HCT116 (cell line): ENCODE results near the gene WDR62. TPM values are rescaled to one million over a fixed set of nuclear protein-coding genes. Genes with fewer than 3 reads are reported as not detected.

Experiments
- ATAC-seq: fragments of 200-7000 bp; cut with Tn5 transposase; 2 replicates; pipeline ENCODE4 v1.9.1; 2020; ENCODE audit warnings: mild to moderate bottlenecking, moderate library complexity
- BruUV-seq: library from RNA; stranded (reverse); fragments of 400-500 nt; replicated peaks from 2 replicates; lab custom pipeline; 2021; lab: Mats Ljungman, UMichigan
- CTCF ChIA-PET: fragments of 300-600 bp; sonication (Branson Sonifier 250); formaldehyde crosslinking; loops from one replicate; lab custom pipeline; 2021; ENCODE audit warnings: antibody characterized with exemption; lab: Charles Lee
- POLR2A ChIA-PET: fragments of 300-600, 350-600 bp; sonication (Branson Sonifier 250); formaldehyde crosslinking; loops from one replicate; lab custom pipeline; 2021; ENCODE audit warnings: antibody characterized with exemption; lab: Charles Lee
- RAD21 ChIA-PET, 2 experiments: fragments of 300-600 bp; sonication (Branson Sonifier 250); formaldehyde crosslinking; loops; one replicate each; lab custom pipeline; 2023; ENCODE audit warnings: low total read pairs in 2 of 2; ENCODE audit not compliant: uncharacterized antibody in 2 of 2, unreplicated experiment in 2 of 2, low non-redundant PET in 1 of 2; lab: Charles Lee
- DNase-seq: peaks from one replicate; pipeline ENCODE4 v3.0.0-alpha.2; 2010; ENCODE audit warnings: low read depth, low spot score
- H2AFZ ChIP-seq: fragments of 200-600 bp; shearing (Covaris generic), sonication (generic); 2 replicates; pipeline ENCODE4 v1.6.1; 2017; ENCODE audit warnings: low read depth, mixed run types, mixed read lengths, antibody characterized with exemption, low read length; ENCODE audit not compliant: poor library complexity, severe bottlenecking
- H3K27ac ChIP-seq: 2 replicates; pipeline ENCODE4 v1.5.1; 2012; ENCODE audit warnings: low read depth, low read length
- H3K27me3 ChIP-seq: fragments of 200-600 bp; sonication (generic); 2 replicates; pipeline ENCODE4 v1.6.1; 2016; ENCODE audit warnings: mixed run types, low read length, mixed read lengths; ENCODE audit not compliant: insufficient read depth
- H3K36me3 ChIP-seq, 2 experiments: fragments of 200-500 bp in 1 of 2; fragments of 200-600 bp in 1 of 2; sonication (Bioruptor generic) in 1 of 2; sonication (generic) in 1 of 2; 2 replicates each; pipeline versions ENCODE4 v1.5.1 to v1.6.1; 2014 to 2016; ENCODE audit warnings: low read length in 2 of 2, inconsistent platforms in 1 of 2, mixed read lengths in 1 of 2, mixed run types in 1 of 2; ENCODE audit not compliant: insufficient read depth in 2 of 2, control insufficient read depth in 1 of 2
- H3K4me1 ChIP-seq, 2 experiments: fragments of 200-600 bp in 1 of 2; sonication (generic) in 1 of 2; 2 replicates each; pipeline versions ENCODE4 v1.5.1 to v1.6.1; 2012 to 2017; ENCODE audit warnings: low read length in 2 of 2, inconsistent platforms in 1 of 2, mild to moderate bottlenecking in 1 of 2, mixed read lengths in 1 of 2, mixed run types in 1 of 2, moderate library complexity in 1 of 2; ENCODE audit not compliant: insufficient read depth in 2 of 2, control insufficient read depth in 1 of 2
- H3K4me2 ChIP-seq: fragments of 200-600 bp; sonication (generic); 2 replicates; pipeline ENCODE4 v1.6.1; 2017; ENCODE audit warnings: mixed run types, low read length, mixed read lengths
- H3K4me3 ChIP-seq, 2 experiments: fragments of 200-600 bp in 1 of 2; sonication (generic) in 1 of 2; replicated peaks in 1 of 2; 2 replicates each; pipeline ENCODE4 v1.5.1; 2011 to 2016; ENCODE audit warnings: low read length in 2 of 2, control low read depth in 1 of 2, low read depth in 1 of 2, mild to moderate bottlenecking in 1 of 2, mixed read lengths in 1 of 2, mixed run types in 1 of 2
- H3K79me2 ChIP-seq: fragments of 200-600 bp; sonication (generic); 2 replicates; pipeline ENCODE4 v1.6.1; 2017; ENCODE audit warnings: mild to moderate bottlenecking, mixed run types, low read length, moderate library complexity, mixed read lengths; ENCODE audit not compliant: insufficient read depth
- H3K9ac ChIP-seq: fragments of 200-600 bp; sonication (generic); 2 replicates; pipeline ENCODE4 v1.6.1; 2016; ENCODE audit warnings: low read length, mixed read lengths
- H3K9me2 ChIP-seq: fragments of 200-600 bp; sonication (generic), shearing (Covaris generic); 2 replicates; pipeline ENCODE4 v1.6.1; 2017; ENCODE audit warnings: mixed run types, mild to moderate bottlenecking, moderate library complexity; ENCODE audit not compliant: insufficient read depth
- H3K9me3 ChIP-seq, 2 experiments: fragments of 200-500 bp in 1 of 2; fragments of 200-600 bp in 1 of 2; sonication (Bioruptor generic) in 1 of 2; sonication (generic) in 1 of 2; 2 replicates each; pipeline ENCODE4 v1.6.1; 2014 to 2017; ENCODE audit warnings: low read length in 2 of 2, mixed read lengths in 2 of 2, inconsistent platforms in 1 of 2, low read depth in 1 of 2, mild to moderate bottlenecking in 1 of 2, mixed run types in 1 of 2, moderate library complexity in 1 of 2; ENCODE audit not compliant: control insufficient read depth in 1 of 2, insufficient read depth in 1 of 2
- H4K20me1 ChIP-seq: fragments of 200-600 bp; sonication (generic), shearing (Covaris generic); 2 replicates; pipeline ENCODE4 v1.6.1; 2017; ENCODE audit warnings: mixed run types, mild to moderate bottlenecking, moderate library complexity; ENCODE audit not compliant: insufficient read depth
- CEBPB ChIP-seq: IDR thresholded peaks from 2 replicates; pipeline ENCODE4 v1.6.1; 2012; ENCODE audit warnings: low read depth
- EGR1 ChIP-seq: IDR thresholded peaks from 2 replicates; pipeline ENCODE4 v1.6.1; 2012; ENCODE audit warnings: low read depth
- ELF1 ChIP-seq: IDR thresholded peaks from 2 replicates; pipeline ENCODE4 v1.6.1; 2012; ENCODE audit warnings: low read depth, borderline replicate concordance
- EZH2 ChIP-seq: fragments of 200-600 bp; sonication (generic); IDR thresholded peaks from 2 replicates; pipeline ENCODE4 v1.6.1; 2017; ENCODE audit warnings: antibody characterized with exemption, mixed run types
- FOSL1 ChIP-seq: IDR thresholded peaks from 2 replicates; pipeline ENCODE4 v1.6.1; 2012; ENCODE audit warnings: low read depth
- RAD21 ChIP-seq: IDR thresholded peaks from 2 replicates; pipeline ENCODE4 v1.6.1; 2012; ENCODE audit warnings: low read depth, mild to moderate bottlenecking
- SIN3A ChIP-seq: IDR thresholded peaks from 2 replicates; pipeline ENCODE4 v1.6.1; 2012; ENCODE audit warnings: low read depth
- SP1 ChIP-seq: IDR thresholded peaks from 2 replicates; pipeline ENCODE4 v1.6.1; 2012; ENCODE audit warnings: low read depth
- SRF ChIP-seq: IDR thresholded peaks from 2 replicates; pipeline ENCODE4 v1.6.1; 2012; ENCODE audit warnings: low read depth
- ZBTB33 ChIP-seq: IDR thresholded peaks from 2 replicates; pipeline ENCODE4 v1.6.1; 2011; ENCODE audit warnings: mild to moderate bottlenecking, low read length, moderate library complexity; ENCODE audit not compliant: insufficient replicate concordance; ENCODE audit errors: extremely low read depth
- ZFX ChIP-seq: fragments of 450-650 bp; IDR thresholded peaks from 2 replicates; pipeline ENCODE4 v1.6.1; 2017
- ZNF274 ChIP-seq: fragments of 200-500 bp; sonication (Bioruptor generic); IDR thresholded peaks from 2 replicates; pipeline ENCODE4 v1.6.1; 2014; ENCODE audit warnings: mild to moderate bottlenecking, low read depth, low read length, inconsistent platforms
- intact Hi-C: fragments of 100-400 bp; cut with micrococcal nuclease; formaldehyde crosslinking; loops from 2 replicates; pipeline ENCODE4 v1.10.0; 2022
- total RNA-seq: library from RNA; stranded (reverse); gene quantifications from one replicate; pipeline ENCODE4 v1.2.1, GENCODE V29; 2021; ENCODE audit not compliant: unreplicated experiment
- TF ChIP-seq, protein P1 (sequence below): IDR thresholded peaks from 2 replicates; pipeline ENCODE4 v1.6.1; 2012; ENCODE audit warnings: low read depth
- TF ChIP-seq, protein P2 (sequence below): IDR thresholded peaks from 2 replicates; pipeline ENCODE4 v1.6.1; 2012
- TF ChIP-seq, protein P3 (sequence below): IDR thresholded peaks from 2 replicates; pipeline ENCODE4 v1.6.1; 2012
- TF ChIP-seq, protein P4 (sequence below), 3 experiments: fragments of 200-600 bp in 1 of 3; sonication (generic) in 1 of 3; IDR thresholded peaks in 2 of 3; conservative IDR thresholded peaks in 1 of 3; 2 replicates each; pipeline ENCODE4 v1.5.1; 2012 to 2017; ENCODE audit warnings: low read depth in 2 of 3, low read length in 2 of 3, antibody characterized with exemption in 1 of 3, borderline replicate concordance in 1 of 3, control low read depth in 1 of 3, mild to moderate bottlenecking in 1 of 3, mixed read lengths in 1 of 3, mixed run types in 1 of 3, moderate library complexity in 1 of 3; ENCODE audit not compliant: insufficient read depth in 1 of 3

Gene WDR62
- total RNA-seq, 1 experiment from 2014 or later: 17.0 TPM

- Histone ChIP-seq H3K4me1 (peaks cover 0 to 8% of the 10 kb centered on the region in 2 experiments; a peak in 1 of 4 replicates), H3K9me3 (no peaks in the 10 kb centered on the region), H3K79me2 (no peaks in the 10 kb centered on the region), H3K4me2 (no peak overlapping the region), H4K20me1 (no peaks in the 10 kb centered on the region), H3K36me3 (peaks cover 5 to 12% of the 10 kb centered on the region in 2 experiments), H3K27me3 (no peaks in the 10 kb centered on the region), H2AFZ (no peak overlapping the region), H3K27ac (no peak overlapping the region), H3K9me2 (no peaks in the 10 kb centered on the region), H3K4me3 (no peak overlapping the region), H3K9ac (no peak overlapping the region)
- TF ChIP-seq FOSL1 (no peak), ZNF274 (no peak), SRF (no peak), RAD21 (no peak), SIN3A (no peak), ELF1 (no peak), CEBPB (no peak), ZFX (no peak), EZH2 (no peak), ZBTB33 (no peak), EGR1 (no peak), SP1 (no peak)
- TF ChIP-seq, protein P1, sequence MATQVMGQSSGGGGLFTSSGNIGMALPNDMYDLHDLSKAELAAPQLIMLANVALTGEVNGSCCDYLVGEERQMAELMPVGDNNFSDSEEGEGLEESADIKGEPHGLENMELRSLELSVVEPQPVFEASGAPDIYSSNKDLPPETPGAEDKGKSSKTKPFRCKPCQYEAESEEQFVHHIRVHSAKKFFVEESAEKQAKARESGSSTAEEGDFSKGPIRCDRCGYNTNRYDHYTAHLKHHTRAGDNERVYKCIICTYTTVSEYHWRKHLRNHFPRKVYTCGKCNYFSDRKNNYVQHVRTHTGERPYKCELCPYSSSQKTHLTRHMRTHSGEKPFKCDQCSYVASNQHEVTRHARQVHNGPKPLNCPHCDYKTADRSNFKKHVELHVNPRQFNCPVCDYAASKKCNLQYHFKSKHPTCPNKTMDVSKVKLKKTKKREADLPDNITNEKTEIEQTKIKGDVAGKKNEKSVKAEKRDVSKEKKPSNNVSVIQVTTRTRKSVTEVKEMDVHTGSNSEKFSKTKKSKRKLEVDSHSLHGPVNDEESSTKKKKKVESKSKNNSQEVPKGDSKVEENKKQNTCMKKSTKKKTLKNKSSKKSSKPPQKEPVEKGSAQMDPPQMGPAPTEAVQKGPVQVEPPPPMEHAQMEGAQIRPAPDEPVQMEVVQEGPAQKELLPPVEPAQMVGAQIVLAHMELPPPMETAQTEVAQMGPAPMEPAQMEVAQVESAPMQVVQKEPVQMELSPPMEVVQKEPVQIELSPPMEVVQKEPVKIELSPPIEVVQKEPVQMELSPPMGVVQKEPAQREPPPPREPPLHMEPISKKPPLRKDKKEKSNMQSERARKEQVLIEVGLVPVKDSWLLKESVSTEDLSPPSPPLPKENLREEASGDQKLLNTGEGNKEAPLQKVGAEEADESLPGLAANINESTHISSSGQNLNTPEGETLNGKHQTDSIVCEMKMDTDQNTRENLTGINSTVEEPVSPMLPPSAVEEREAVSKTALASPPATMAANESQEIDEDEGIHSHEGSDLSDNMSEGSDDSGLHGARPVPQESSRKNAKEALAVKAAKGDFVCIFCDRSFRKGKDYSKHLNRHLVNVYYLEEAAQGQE: no peak
- TF ChIP-seq, protein P2, sequence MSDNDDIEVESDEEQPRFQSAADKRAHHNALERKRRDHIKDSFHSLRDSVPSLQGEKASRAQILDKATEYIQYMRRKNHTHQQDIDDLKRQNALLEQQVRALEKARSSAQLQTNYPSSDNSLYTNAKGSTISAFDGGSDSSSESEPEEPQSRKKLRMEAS: no peak
- TF ChIP-seq, protein P3, sequence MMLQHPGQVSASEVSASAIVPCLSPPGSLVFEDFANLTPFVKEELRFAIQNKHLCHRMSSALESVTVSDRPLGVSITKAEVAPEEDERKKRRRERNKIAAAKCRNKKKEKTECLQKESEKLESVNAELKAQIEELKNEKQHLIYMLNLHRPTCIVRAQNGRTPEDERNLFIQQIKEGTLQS: no peak
- TF ChIP-seq, protein P4, sequence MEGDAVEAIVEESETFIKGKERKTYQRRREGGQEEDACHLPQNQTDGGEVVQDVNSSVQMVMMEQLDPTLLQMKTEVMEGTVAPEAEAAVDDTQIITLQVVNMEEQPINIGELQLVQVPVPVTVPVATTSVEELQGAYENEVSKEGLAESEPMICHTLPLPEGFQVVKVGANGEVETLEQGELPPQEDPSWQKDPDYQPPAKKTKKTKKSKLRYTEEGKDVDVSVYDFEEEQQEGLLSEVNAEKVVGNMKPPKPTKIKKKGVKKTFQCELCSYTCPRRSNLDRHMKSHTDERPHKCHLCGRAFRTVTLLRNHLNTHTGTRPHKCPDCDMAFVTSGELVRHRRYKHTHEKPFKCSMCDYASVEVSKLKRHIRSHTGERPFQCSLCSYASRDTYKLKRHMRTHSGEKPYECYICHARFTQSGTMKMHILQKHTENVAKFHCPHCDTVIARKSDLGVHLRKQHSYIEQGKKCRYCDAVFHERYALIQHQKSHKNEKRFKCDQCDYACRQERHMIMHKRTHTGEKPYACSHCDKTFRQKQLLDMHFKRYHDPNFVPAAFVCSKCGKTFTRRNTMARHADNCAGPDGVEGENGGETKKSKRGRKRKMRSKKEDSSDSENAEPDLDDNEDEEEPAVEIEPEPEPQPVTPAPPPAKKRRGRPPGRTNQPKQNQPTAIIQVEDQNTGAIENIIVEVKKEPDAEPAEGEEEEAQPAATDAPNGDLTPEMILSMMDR (IDR thresholded peaks at IDR 0.05 in 2 of 3, conservative IDR thresholded peaks at IDR 0.05 in 1 of 3; ENCODE audit: borderline replicate concordance in 1 of 3, insufficient read depth in 1 of 3, low read depth in 2 of 3, low read length in 2 of 3): no peak
- intact Hi-C loops: no loop called here
- ATAC-seq (no peak), DNase-seq (no peak)
- POLR2A ChIA-PET: no interaction called here
- RAD21 ChIA-PET: no interaction called here
- CTCF ChIA-PET: no interaction called here
- no TSS peak for BruUV-seq
Observed at GRCh38 chr19:36097036-36097435, 42.3 kb downstream of the WDR62 start.
